A204.1 (cell line): ENCODE data around the gene IGSF21.

ENCODE experiments used
- FAIRE-seq: peaks from 2 replicates; lab custom pipeline; 2012; peaks lifted over from hg19 to GRCh38; lab: Jason Lieb, UNC

Gene IGSF21

DNA sequence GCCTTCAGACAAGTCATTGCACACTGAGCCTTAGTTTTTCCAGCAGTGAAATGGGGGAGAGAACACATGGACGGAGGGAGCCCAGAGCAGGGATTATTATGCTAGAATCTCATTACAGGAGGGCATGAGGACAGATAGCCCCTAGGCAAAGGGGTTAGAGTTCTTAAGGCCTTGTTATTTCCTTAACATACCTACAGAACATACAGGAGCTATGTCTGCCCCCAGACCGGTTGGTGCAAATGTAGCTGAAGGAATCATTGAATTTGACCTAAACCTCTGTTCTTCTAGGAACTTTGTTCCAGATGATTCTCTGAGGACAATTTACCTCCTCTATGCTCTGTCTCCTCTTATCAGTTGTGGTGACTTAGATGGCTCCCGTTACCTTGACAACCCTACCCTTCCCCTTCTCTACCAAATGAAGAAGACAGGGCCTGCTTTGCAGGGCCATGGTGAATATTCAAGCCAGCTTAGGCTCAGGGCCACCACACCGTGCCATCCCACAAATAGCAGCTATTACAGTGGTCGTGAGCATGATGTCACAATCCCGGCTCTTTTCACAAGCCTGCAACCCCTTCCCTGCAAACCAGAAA is 156.9 kb downstream of the IGSF21 start:
- no peak for FAIRE-seq

GRCh38 chr1:18265641-18266040 is 158.0 kb downstream of the IGSF21 start:
- FAIRE-seq: no peak

DNA sequence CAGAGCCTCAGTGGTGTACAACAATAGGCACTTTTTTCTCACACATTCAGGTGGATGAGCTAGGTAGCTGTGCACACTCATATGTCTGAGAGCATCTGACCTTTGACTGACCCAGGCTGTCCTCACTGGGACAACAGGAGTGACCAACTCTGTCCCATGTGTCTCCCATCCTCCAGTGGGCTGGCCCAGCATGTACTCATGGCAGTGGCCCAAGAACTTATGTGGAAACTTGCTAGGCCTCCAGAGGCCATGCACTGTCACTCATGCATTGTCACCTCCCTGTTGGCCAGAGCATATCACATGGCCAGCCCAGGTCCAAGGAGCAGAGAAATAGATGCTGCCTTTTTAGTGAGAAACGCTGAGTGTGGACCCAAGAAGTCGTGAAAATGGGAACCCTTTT is 158.8 kb downstream of the IGSF21 start:
- FAIRE-seq: no peak

DNA sequence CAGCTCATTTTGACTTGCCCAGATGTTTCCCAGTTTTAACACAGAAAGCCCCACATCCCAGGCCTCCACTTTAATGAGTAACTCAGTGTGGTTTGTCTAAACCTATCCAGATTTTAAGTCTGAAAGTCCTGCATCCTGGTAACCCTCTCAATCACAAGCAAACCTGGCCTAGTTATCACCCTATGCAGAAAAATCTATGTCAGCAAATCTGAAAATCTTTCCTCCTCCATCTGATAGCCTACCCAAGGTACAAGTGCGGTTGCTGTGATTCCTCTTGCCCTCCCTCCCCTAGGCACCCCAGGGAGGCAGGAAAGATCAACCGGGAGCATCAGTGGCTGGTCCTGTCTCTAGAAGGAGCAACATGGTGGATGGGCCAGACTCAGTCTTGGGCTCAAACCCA is 163.7 kb downstream of the IGSF21 start:
- no peak for FAIRE-seq

GRCh38 chr1:18278946-18279345 is 171.3 kb downstream of the IGSF21 start:
- no peak for FAIRE-seq

DNA sequence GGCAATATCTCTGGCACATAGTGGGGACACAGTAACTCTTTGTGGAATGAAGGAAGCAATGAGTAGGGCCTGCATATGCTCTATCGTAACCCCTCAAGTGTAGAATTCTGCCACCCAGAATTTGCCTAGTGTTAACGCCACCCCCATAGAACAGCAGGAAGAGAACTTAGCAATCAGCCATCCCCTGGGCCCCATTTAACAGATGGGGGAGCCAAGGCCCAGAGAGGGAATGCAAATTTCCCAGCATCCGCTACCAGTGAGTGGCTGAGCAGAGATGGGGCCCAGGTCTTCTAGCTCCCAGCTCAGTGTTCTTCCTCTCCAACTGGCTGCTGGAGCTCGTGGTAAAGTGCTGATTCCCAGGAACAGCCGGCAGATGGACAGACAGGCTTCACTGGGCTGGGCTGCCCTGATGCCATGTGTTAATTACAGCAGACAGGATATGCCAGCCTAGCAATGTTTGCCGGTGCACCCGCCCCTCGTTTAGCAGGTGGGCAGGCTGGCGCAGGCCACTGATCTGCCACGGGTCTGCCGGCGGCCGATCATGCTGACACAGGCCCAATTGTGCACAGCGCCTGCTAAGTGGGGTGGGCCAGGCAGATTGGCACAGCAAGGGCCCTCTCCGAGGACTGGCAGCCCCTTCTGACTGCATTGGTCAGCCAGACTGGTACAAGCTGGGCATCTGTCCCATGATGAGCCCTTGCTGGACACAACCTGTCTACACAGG is 171.9 kb downstream of the IGSF21 start:
- FAIRE-seq: no peak

GRCh38 chr1:18280956-18281355 is 173.4 kb downstream of the IGSF21 start:
- FAIRE-seq: no peak

DNA sequence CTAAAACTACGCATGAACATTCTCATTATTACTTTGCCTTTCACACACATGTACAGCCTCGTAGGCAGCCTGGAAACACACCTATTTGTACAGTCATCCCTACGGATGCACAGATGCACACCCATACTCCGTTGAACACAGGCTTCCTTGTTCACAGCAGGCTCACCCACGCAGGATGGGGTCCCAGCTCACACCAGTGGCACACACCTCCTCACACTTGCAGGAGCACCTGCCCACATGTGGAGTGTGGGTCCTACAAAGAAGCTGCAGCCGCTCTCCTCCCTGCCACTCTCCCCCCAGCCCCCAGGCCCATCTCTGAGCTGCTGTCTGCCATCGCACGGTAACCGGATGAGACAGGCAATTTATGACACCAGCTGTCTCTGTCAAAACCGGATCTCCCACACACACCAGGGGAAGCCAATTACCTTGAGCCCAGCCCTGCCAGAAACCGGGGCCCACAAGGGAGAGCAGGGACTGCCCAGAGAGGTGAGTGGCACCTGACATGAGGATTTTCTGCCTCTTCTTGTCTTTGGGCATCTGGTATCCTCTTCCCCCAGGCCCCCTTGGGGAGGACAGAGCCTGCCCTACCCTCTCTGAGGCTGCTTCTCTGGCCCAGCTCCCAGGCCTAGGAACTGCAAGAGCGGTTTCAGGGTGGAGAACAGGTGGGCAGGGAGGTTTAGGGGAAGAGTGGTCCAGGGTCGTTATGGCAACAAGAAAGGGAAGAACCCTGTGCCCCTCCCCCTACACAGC is 175.4 kb downstream of the IGSF21 start:
- no peak for FAIRE-seq

DNA sequence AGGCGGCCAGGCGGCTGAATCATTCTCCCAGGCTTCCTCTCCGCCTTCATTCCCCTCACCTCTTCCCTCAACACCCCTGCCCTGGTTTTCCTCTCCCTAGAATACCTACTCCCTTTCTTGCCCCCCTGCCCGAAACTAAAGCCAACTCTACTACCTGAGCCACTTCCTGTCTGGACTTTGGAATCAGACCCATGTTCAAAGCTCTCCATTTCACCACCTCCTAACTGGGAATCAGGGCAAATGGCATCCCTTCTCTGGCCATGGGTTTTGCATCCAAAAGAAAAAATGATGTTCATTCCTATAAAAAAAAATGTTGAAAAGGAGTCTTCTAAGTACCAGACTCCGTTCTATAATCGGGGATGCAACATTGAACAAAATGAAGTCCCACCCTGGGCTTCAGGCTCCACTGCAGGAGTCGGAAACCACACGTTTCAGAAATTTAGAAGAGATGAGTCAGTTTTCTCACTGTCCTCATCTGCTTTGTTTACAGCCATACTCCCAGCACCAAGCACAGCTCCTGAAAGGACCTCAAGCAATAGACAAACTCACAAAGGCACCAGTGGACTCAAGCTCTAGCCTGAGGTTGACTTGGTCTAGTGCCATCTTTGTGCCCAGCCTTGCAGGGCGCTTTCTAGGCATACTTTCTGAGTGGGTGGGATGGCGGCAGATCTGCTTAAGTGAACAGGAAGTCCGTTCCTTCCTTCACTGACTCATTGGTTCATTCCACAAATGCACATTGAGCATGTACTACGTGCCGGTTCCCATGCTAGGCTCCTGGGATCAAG is 176.2 kb downstream of the IGSF21 start:
- FAIRE-seq: no peak

GRCh38 chr1:18284805-18285537 is 177.4 kb downstream of the IGSF21 start:
- FAIRE-seq: no peak

GRCh38 chr1:18285538-18285924 is 177.9 kb downstream of the IGSF21 start:
- FAIRE-seq: no peak

DNA sequence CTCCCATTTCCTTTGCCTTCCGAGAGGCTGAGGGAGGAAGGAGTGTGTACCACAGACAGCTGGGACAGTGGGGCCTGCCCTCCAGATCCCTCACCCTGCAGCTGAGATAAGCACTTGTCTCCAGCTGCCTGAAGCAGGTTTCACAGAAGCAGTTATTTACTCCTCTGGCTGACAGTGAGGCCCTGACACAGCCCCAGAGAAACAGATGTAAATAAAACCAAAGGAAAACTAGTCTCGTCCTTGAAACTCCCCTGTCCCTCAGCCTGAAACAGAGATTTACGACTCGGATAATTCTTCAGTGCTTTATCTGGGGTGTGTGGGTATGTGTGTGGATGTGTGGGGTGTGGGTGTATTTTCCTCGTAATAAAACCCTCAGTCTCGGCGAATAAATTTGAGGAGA is 181.1 kb downstream of the IGSF21 start:
- no peak for FAIRE-seq

GRCh38 chr1:18289597-18289996 is 182.0 kb downstream of the IGSF21 start:
- no peak for FAIRE-seq

- no peak for FAIRE-seq
Observed at GRCh38 chr1:18290740-18291412, 183.3 kb downstream of the IGSF21 start.

GRCh38 chr1:18292531-18292930 is 184.9 kb downstream of the IGSF21 start:
- FAIRE-seq: no peak

DNA sequence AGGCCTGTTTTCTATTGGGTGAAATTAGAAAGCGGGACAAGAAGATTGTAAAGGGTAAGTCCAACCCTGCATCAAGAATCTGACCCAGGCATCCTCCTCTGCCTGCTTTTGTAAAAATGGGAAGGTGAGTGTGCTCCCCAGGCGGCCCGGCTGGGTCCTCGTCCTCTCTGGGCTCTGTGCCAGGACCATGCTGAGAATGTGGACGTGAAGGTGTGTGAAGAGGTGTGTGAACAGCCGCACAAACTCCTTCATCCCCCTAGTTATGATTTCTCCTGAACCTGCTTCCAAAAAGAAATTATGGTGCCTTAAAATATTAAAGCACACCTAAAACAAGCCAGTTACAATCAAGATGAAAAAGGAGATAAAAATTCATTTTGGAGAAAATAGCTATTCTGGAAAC is 185.7 kb downstream of the IGSF21 start:
- FAIRE-seq: no peak

DNA sequence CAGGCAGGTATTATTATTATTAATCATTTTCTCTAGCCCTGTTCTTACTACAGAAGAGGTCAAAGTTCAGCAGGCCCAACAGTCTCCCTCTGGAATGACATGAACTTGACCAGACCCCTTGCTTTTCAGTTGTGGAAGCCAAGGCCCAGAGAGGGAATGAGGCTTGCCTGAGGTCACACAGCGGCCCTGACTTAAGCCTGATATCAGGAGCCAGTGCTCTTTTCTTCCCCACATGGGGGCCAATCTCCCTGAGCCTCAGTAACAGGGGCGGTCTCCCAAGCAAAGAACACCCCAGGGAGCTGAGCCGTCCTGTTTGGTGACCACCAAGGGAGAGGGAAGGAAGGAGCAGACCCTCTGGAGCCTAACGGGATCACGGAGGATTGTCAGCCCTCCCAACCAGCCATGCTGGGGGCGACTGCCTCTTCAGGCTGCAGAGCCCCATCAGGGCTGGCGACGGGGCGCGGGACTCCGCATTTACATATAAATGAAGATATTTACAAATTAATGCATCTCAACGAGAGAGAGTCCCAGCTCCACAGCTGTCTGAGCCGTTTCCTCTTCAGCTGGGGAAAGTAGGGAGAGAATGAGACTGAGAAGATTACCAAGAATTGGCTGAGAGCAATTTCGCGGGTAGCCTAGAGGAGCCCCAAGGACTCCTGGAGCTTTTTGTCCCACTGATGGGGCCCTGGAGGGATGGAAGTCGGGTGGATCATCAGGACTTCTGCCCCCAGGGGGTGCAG is 187.0 kb downstream of the IGSF21 start:
- no peak for FAIRE-seq

- no peak for FAIRE-seq
Observed at GRCh38 chr1:18297896-18298648, 190.5 kb downstream of the IGSF21 start.

DNA sequence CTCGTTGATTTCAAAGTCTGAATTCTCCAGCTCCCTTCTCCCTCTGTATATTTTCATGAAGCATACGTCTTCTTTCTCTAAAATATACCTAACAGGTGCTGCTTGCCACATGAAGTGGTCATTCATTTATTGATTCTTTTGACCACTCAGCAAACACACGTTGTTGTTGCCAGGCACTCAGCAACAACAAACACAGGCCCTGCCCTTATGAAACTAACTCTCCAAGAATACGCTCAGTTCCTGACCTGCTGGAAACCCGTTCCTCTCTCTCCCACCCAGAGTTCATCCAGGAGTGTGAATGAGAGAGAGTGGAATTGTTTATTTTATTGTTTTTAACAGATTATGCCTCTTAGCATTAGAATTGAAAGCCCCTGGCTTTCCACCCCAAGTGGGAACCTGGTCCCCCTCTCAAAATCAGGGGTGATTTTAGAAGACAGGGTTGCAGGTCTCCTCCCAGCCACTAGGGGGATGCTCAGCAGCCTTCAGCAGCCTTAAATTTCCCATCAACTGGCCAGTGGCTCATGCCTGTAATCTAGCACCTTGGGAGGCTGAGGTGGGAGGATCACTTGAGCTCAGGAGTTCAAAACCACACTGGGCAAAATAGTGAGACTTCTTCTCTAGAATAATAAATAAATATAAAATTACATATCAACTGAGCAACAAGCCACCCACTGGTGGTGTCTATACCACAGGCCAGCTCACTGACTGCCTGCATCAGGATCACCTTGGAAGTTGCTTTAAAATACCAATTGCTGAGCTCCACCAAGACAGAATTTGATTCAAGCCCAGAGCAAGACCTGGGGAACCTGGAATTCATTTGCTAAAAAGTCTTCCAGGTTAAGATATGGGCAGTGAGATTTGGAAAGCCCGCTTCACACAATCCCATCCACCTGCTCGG is 192.1 kb downstream of the IGSF21 start:
- no peak for FAIRE-seq
